GM21737 (cell line): Measurements from ENCODE around the gene IQCH.
"Not testable (repeated sequence)": the region's sequence is repeated elsewhere in the genome, so short reads cannot be mapped to it uniquely, and the experiment has no call there.

ENCODE experiments used
- ATAC-seq: cut with Tn5 transposase; IDR thresholded peaks from one replicate; pipeline ENCODE4 v1.9.1; 2021; ENCODE audit warnings: mild to moderate bottlenecking, moderate library complexity; ENCODE audit not compliant: unreplicated experiment

The IQCH gene

DNA sequence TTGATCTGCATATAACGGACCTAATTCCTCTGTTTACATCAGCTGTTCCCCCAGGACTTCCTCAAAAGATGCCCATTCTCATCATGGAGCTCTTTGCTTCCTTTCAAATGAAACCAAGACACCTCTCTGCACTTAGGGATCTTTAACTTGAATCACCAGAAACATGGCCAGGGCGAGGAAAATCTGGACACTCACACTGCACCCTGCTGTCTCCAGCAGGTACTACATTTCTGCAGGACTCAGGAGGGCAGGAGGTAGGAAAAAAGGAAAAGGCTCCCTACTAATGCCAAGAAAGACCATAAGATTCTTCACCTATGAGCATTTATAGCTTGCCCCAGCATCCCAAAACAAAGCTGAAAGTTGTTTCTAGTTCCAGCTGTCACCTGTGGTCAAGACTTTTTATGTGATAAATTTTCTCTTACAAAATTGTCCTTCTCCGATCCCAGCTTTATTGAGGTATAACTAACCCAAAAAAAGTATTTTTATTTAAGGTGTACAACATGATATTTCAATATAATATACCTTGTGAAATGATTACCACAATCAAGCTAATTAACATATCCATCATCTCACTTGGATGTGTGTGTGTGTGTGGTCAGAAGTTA lies 179.0 kb downstream of the IQCH start:
- no peak for ATAC-seq

DNA sequence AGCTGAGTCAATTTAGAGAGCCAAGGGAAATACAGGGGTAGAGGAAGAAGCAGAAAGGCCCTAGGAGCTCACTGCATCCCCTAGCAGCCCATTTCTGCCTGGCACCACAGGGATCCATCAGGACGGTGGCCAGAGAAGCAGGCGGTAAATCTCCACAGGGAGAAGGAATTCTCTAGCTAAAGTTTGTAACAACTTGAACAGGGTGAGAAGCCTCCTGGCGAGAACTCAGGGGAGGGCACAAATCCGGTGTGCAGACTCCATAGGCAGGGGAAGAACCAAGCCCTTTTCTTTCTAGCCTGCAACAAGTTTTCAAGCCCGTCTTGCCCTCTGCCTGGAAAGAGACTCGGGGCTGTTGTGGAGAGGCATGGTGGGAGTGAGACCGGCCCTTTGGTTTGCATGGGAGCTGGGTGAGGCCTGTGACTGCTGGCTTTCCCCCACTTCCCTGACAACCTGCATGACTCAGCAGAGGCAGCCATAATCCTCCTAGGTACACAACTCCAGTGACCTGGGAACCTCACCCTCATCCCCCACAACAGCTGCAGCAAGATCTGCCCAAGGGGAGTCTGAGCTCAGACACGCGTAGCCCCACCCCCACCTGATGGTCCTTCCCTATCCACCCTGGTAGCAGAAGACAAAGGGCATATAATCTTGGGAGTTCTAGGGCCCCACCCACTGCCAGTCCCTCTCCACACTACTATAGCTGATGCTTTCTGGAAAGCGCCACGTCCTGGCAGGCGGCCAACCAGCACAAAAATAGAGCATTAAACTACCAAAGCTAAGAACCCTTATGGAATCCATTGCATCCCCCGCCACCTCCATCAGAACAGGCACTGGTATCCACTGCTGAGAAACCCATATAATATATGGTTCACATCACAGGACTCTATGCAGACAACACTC lies 182.0 kb downstream of the IQCH start:
- ATAC-seq, result not testable (repeated sequence)

GRCh38 chr15:67444100-67444499 lies 189.5 kb downstream of the IQCH start:
- ATAC-seq, result no peak

- no peak for ATAC-seq
Observed at GRCh38 chr15:67446449-67446848, 191.9 kb downstream of the IQCH start.

GRCh38 chr15:67448372-67448771 lies 193.8 kb downstream of the IQCH start:
- not testable (repeated sequence) for ATAC-seq

DNA sequence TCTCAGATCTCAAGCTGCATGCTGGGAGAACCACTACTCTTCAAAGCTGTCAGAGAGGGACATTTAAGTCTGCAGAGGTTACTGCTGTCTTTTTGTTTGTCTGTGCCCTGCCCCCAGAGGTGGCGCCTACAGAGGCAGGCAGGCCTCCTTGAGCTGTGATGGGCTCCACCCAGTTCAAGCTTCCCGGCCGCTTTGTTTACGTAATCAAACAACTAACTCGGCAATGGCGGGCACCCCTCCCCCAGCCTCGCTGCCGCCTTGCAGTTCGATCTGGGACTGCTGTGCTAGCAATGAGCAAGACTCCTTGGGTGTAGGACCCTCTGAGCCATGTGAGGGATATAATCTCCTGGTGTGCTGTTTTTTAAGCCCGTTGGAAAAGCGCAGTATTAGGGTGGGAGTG lies 199.1 kb downstream of the IQCH start:
- ATAC-seq, result not testable (repeated sequence)

GRCh38 chr15:67456677-67457529 lies 202.3 kb downstream of the IQCH start:
- ATAC-seq, result no peak

DNA sequence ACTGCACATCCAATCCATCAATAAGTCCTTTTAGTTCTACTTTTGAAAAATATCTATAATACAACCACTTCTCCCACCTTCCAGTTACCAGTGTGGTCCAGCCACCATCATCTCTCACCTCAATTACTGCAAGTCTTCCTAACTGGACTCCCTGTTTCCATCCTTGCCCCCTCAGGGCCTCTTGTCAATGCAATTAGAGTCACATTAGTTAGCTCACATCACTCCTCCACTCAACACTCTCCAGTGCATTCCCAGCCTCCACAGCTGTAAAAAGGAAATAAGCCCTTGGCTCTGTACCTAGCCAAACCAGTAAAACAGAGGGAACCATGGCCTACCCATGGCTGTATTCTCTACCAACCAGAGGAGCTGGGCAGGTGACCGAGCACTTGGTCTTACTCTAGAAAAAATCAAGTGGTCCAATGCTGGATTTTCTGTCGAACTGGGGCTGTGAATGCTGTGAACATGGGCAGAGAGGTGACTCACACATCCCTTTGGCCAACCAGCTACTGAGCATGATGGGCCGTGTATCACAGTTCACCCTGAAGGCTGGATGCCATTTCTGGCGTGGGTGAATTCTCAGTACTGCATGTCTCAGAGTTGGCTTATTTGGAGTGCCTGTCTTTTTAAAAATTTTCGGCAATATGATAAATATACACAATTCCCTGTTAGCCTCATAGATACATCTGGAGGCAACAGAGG lies 203.9 kb downstream of the IQCH start:
- no peak for ATAC-seq

DNA sequence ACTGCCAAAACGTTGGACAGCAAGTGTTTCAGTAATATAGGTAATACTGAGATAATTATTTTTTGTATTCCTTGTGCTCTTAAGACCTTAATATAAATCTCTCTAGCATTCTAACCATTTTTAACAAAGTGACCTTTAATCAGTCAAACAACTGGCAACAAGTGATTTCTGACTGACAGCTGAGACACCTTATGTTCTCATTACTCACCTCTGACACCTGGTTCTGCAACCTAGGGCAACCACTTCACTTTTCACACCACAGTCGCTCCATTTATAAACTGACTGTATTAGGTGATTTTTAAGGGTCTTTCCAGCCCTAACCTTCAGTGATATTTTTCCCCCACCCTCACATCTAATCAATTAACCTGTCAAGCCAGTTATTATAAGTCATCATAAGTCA lies 205.9 kb downstream of the IQCH start:
- ATAC-seq, result no peak

DNA sequence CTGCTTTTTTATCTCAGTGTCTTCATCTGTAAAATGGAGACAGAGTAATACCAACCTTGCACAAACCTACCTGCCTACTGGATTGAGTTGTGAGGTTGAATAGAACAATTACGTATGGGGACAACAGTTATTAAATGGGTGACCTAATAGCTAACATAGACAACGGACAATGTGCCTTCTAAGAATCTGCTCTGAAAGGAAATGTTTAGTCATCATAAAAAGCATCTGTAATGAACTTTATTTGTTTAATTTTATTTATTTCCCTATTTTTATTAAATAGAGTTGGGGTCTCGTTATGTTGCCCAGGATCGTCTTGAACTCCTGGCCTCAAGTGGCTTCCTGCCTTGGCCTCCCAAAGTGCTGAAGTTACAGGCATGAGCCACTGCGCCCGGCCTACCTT lies 207.1 kb downstream of the IQCH start:
- no peak for ATAC-seq

DNA sequence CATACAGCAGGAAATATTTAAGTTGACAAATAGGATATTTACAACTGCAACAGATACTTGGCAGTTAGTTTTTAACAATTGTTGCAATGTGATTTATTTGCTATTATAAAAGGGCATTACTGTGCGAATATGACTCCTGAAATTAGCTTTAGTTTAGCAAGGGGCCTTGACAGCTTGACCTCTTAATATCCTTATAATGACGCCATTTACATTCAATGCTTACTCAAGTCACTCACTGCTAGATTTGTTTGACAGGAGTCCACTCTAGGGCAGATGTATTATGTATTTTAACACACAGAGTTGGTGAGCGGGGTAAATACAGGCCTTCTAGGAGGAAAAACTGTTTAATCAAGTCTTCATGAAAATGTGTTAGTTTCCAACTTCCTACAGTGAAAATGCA lies 208.3 kb downstream of the IQCH start:
- ATAC-seq, result no peak

DNA sequence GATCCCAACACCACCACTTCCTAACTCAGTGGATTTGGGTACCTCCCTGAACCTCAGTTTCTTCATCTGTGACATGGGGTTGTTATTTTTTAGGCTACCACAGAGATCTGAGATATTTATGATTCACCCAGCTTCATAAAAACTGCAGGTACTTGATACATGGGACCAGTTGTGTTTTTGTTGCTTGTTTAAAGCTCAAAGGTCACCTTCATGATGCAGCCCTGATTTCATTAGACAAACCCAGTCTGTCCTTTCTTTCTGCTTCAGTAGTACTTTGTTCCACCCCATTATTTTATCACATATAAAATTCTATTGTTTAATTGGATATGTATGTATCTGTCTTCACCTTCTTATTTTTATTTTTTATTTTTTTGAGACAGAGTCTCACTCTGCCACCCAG lies 208.9 kb downstream of the IQCH start:
- no peak for ATAC-seq

DNA sequence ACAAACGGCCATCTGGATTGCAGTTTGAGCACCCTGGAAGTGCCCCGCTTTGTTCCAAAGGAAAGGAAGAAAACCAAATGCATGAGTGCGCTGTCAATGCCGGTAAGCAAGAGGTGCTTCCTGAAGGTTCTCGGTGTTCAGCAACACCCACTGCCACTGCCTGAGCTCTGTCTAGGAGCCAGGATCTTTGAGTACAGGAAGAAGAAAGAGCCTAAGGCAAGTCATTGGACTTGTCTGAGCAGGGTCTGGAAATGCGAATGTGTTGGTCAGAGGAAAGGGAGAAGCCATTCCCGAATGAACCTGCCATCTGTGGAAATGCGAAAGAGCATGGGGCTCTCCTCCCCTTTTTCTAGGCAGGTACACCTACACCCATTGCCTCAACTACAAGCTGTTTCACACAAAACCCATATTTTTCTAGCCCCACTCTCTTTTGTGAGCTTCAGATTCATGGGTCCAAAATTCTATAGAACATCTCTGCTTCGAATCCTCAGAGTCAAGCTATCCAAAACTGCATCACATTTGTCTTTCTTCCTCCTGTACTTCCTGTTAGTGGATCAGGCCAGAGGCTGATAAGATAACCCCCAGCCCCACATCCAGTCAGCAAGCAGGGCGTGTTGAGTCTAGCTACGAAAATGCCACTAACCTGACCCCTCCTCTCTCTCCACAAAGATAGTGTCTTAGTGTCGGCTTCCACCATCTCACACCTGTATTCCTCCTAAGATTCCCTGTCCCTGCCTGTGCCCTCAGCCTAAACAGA lies 210.8 kb downstream of the IQCH start:
- no peak for ATAC-seq

DNA sequence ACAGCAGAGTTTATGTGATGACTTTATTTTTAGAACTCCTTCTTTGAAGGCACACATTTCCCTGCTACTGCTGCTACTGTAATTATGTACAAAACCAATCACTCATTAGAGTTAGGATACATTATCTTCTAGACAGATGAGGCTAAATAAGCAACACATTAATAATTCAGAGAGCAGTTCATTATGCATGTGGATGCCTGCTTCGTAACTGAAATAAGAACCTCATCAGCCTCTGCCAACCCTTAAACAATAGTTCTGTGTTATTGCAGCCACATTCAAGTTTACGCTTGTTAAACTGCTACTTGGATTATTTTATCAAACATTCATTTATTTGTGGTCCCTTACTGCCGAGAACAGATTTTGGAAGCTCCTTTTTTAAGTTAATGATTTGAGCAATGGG lies 213.8 kb downstream of the IQCH start:
- ATAC-seq, result no peak

DNA sequence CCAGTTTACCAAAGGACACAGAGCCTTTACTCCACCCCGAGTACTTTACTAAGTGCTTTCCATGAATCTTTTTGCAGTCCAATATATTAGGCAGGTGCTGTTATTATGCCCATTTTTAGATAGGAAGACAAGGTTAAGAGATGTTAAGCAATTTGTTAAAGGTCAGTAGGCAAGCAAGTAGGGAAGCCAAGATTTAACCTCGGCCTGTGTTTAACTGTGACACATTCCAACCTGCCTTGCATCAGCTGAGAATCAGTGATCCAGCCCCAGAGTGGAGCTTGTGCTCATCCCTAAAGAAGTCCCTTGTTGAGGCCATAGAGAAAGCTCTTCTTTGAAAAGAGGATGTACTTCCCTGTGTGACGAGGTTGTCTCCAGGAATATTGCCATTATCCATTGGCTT lies 215.1 kb downstream of the IQCH start:
- no peak for ATAC-seq

DNA sequence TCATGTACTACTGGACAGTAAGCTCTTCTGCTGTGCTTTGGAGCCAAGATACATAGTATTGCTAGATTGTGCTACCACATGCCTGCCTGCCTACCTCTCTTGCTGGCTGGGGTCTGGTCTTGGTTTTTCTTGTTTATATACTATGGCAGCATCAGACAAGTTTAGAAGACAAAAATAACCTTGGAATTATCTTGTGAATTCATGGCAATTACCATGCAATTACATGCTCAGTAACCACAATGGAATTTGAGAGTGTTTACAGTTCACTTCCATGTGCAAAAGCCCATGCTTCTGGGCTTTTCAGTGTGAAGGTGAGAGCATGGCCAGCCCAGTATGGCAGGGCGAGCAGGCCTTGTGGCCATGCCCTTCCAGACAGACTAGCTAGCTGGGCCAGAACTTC lies 218.4 kb downstream of the IQCH start:
- ATAC-seq, result no peak

GRCh38 chr15:67474405-67475110 lies 220.0 kb downstream of the IQCH start:
- ATAC-seq, result no peak

DNA sequence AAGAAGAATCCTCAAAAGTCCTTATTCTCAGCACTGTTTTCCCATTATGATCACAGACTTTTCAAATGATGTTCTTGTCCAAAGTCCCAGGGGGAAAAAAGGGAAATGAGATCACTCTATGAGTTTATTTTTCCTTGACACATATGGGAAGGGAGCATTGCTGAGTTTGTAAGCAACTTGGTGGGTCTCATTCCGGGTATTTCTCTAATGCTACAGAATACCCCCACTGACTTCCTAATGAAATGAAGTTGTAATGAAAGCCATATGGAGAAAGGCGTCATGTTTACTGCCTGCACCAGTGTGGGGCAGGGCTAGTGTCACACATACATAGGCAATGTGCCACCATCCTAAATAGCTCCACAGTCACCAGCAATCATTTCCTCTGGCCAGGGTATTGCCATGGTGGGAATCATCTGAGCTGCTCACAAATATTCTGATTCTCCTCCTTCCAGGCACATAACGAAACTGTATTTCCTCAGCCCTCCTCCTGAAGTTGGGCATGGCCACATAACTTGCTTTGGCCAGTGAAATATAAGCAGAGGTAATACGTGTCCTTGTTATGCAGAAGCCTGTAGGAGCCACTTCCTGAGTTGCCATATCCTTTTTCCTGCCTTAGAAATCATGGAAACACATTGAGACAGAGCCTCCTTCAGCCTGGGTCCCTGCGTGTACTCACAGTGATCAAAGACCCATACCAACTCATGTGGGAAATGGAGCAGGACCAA lies 225.4 kb downstream of the IQCH start:
- no peak for ATAC-seq

DNA sequence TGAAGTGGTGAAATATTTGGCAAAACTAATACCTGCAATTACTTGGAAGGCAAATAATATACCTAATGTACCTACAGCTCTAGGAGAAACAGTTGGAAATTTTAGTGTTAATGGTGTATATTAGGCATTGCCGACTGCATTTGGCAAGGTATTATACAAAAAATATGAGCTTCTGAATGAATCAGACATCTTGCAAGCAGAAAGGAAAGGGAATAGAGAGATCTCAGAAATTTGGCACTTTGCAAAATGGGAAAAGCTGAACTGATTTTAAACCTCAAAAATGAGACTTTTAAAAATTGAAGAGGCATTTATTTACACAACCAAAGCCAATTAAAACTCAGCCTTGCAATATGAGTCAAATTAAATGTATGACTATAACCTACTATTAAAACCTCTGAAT lies 226.2 kb downstream of the IQCH start:
- ATAC-seq, result no peak
